Measurements from ENCODE around the gene UGP2. TPM values are rescaled to one million over a fixed set of nuclear protein-coding genes. Genes with fewer than 3 reads are reported as not detected.

The UGP2 gene
- total and polyA plus RNA-seq, 2 of the 8 experiments (the other 6 are each of a cell fraction or from before 2014, with no cell fraction given) = 278 to 956 TPM

GRCh38 chr2:63801455-63801854 lies 40.2 kb upstream of the UGP2 start:
- H3K9me3 ChIP-seq (ENCODE audit: insufficient read depth in 2 of 2, low read depth in 1 of 2, low read length in 1 of 2) = peaks cover 6 to 10% of the 10 kb centered on the region in 2 experiments; a peak in 3 of 4 replicates
- H3K27ac ChIP-seq (ENCODE audit: low read depth, low read length) = no peak overlapping the region
- H3K14ac ChIP-seq (ENCODE audit: insufficient read length) = no peak overlapping the region
- no peak overlapping the region for H4K91ac ChIP-seq (replicated peaks; ENCODE audit: insufficient read length, low read length)
- H2AK5ac ChIP-seq (ENCODE audit: low read depth, low read length) = no peak overlapping the region
- no peak for TF ChIP-seq ATF3 (IDR thresholded peaks at IDR 0.05; ENCODE audit: insufficient read depth, low read depth, low read length)
- no peak overlapping the region for H4K5ac ChIP-seq (ENCODE audit: insufficient read length, low read depth, low read length)
- H3K4me2 ChIP-seq (ENCODE audit: insufficient read depth in 1 of 2, low read depth in 2 of 2, low read length in 2 of 2) = no peak overlapping the region
- H2AFZ ChIP-seq (ENCODE audit: low read length) = no peak overlapping the region
- H2BK5ac ChIP-seq (ENCODE audit: low read depth, low read length) = no peak overlapping the region
- POLR2A ChIA-PET (ENCODE audit: partially characterized antibody) = interaction anchor here (1.1 to 1.7 kb wide), 3 partner anchors 11 to 40 kb away, joined by 3 to 6 read pairs (median 5); partner anchors contain the start of gene UGP2
- no peaks in the 10 kb centered on the region for H3K79me2 ChIP-seq (ENCODE audit: control insufficient read depth in 1 of 2, insufficient read depth in 2 of 2, low read length in 2 of 2)
- no peaks in the 10 kb centered on the region; a peak in 1 of 8 replicates for H3K36me3 ChIP-seq (ENCODE audit: control insufficient read depth in 2 of 4, insufficient read depth in 4 of 4, low read length in 3 of 4)
- DNase-seq (ENCODE audit: low read depth in 1 of 2, low spot score in 2 of 2) = no peak
- no peak overlapping the region for H2BK15ac ChIP-seq (ENCODE audit: low read length)
- H3K27me3 ChIP-seq (replicated peaks in 1 of 4; ENCODE audit: control insufficient read depth in 3 of 4, extremely low read depth in 1 of 4, insufficient read depth in 3 of 4, low read length in 3 of 4) = no peaks in the 10 kb centered on the region
- no peak overlapping the region for H3K56ac ChIP-seq (replicated peaks; ENCODE audit: insufficient read length, low read depth, low read length)
- H2BK20ac ChIP-seq (ENCODE audit: low read length) = no peak overlapping the region
- no peak overlapping the region for H3K4ac ChIP-seq (replicated peaks; ENCODE audit: insufficient read length, low read depth, low read length)
- peaks cover 0 to 6% (median under 1%) of the 10 kb centered on the region in 4 experiments; a peak in 2 of 7 replicates for H3K4me1 ChIP-seq (replicated peaks in 1 of 4; ENCODE audit: control insufficient read depth in 3 of 4, insufficient read depth in 4 of 4, low read length in 3 of 4)
- no peak overlapping the region for H3K18ac ChIP-seq (ENCODE audit: extremely low read depth, low read length)
- CTCF ChIA-PET (ENCODE audit: partially characterized antibody) = interaction anchor here (0.6 to 1.2 kb wide), 4 partner anchors 13 to 110 kb away, joined by 3 to 4 read pairs (median 4); no protein-coding TSS in a partner anchor
- no peak overlapping the region for H2BK120ac ChIP-seq (replicated peaks; ENCODE audit: low read depth, low read length)
- no peaks in the 10 kb centered on the region for H3K79me1 ChIP-seq (ENCODE audit: low read depth, low read length)
- H2BK12ac ChIP-seq (ENCODE audit: low read depth, low read length) = no peak overlapping the region
- H3K23ac ChIP-seq (ENCODE audit: insufficient read length) = no peak overlapping the region
- no peaks in the 10 kb centered on the region for H3K23me2 ChIP-seq (ENCODE audit: low read depth, low read length)
- no peak overlapping the region for H3K9ac ChIP-seq (replicated peaks in 1 of 4; ENCODE audit: extremely low read depth in 1 of 4, low read depth in 3 of 4, low read length in 3 of 4)
- no peak for FAIRE-seq
- H3K4me3 ChIP-seq (ENCODE audit: extremely low read depth in 1 of 4, insufficient read depth in 2 of 4, low read depth in 3 of 4, low read length in 4 of 4) = no peak overlapping the region
- no peaks in the 10 kb centered on the region for H4K20me1 ChIP-seq (replicated peaks in 1 of 2; ENCODE audit: control insufficient read depth in 1 of 2, insufficient read depth in 2 of 2, low read length in 2 of 2)
- H4K8ac ChIP-seq (ENCODE audit: extremely low read depth, insufficient read depth, low read length) = no peak overlapping the region
- 92% methylated on average over 6 of the region's 6 CpGs; no CpG with 5 or more reads in 1 of the 2 experiments for WGBS, 2 experiments (ENCODE audit: extremely low coverage in 1 of 2, insufficient coverage in 1 of 2, insufficient read length in 1 of 2, insufficient replicate concordance in 2 of 2, low coverage in 1 of 2, low lambda C conversion rate in 2 of 2, missing lambda C conversion rate in 1 of 2)

Data from H1 (cell line).